Measurements from ENCODE around the gene SUPT16H.

Gene SUPT16H

DNA sequence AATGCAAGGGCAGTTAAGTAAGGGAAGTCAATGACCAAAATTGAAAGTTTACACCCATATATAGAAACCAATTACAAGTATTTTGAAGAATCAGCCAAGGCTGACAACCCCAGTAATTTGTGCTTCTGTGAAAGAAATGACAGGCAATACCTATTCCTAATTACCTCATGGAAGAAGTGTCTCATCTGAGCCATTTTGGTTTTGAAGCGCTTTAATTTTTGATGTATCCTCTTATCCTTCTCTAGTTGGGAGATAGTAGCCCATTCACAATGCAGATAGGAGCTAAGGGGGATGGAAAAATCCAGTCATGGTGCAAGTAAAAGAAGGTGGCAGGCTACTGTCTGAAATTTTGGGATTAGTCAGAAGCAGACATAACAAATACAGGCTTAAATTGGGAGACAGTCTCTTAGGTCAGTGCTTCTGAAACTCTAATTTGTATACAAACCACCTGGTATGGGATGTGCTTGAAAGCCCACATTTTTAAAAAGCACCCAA is 30.4 kb upstream of the SUPT16H start:
- DNase-seq (ENCODE audit: low read depth, low spot score): no peak
- H3K4me3 ChIP-seq (ENCODE audit: low read depth, low read length): no peak overlapping the region
- ChIA-PET POLR2A (no interaction called here), CTCF (no interaction called here)
- TF ChIP-seq, protein P1, sequence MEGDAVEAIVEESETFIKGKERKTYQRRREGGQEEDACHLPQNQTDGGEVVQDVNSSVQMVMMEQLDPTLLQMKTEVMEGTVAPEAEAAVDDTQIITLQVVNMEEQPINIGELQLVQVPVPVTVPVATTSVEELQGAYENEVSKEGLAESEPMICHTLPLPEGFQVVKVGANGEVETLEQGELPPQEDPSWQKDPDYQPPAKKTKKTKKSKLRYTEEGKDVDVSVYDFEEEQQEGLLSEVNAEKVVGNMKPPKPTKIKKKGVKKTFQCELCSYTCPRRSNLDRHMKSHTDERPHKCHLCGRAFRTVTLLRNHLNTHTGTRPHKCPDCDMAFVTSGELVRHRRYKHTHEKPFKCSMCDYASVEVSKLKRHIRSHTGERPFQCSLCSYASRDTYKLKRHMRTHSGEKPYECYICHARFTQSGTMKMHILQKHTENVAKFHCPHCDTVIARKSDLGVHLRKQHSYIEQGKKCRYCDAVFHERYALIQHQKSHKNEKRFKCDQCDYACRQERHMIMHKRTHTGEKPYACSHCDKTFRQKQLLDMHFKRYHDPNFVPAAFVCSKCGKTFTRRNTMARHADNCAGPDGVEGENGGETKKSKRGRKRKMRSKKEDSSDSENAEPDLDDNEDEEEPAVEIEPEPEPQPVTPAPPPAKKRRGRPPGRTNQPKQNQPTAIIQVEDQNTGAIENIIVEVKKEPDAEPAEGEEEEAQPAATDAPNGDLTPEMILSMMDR (IDR thresholded peaks at IDR 0.05; ENCODE audit: insufficient read depth, low read length, missing control alignments): no peak

DNA sequence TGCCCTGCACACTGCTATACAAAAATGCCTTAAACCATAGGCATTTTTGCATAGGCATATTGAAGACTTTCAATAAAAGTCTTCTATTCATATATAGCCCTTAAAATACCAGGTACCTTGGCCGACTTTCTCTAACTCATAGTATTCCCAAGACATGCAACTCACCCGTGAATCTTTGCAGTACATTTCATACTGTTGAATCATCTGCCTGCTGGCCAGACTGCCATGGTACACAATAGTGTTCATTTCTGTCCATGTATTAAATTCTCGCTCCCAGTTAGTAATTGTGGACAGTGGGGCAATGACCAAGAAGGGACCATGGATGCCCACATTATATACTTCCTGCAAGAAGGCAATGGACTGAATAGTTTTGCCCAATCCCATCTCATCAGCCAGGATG is 24.3 kb upstream of the SUPT16H start:
- POLR2A ChIA-PET: no interaction called here
- CTCF ChIA-PET: interaction anchor here (1.8 kb wide), 1 partner anchor 15 kb away, joined by 7 read pairs; no protein-coding TSS in a partner anchor

DNA sequence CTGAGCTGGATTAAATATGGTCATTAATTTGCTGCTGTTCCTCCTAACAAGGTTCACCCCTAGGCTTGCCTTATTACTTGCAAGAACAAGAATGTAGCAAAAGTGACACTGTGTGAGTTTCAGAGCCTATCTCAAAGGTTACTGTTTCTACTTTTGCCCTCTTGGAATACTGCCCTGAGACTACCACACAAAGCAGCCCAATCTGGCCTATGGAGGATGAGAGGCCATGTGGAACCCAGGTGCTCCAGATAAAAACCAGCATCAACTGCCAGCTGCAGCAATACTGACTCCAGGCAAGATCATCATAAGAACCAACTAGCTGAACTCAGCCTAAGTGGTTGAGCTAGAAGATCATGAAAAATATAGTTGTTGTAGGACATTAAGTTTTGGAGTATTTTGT is 22.4 kb upstream of the SUPT16H start:
- no peak overlapping the region for H3K4me3 ChIP-seq (ENCODE audit: low read depth, low read length)
- ChIA-PET POLR2A (no interaction called here), CTCF (interaction anchor here (1.5 kb wide), 1 partner anchor 392 kb away, joined by 3 read pairs; no protein-coding TSS in a partner anchor)
- TF ChIP-seq, protein P1 (IDR thresholded peaks at IDR 0.05; ENCODE audit: insufficient read depth, low read length, missing control alignments): no peak
- DNase-seq (ENCODE audit: low read depth, low spot score): no peak

More for the DNA sequence above, 24.3 kb upstream of the SUPT16H start:
- DNase-seq (ENCODE audit: low read depth, low spot score): no peak
- TF ChIP-seq, protein P1 (IDR thresholded peaks at IDR 0.05; ENCODE audit: insufficient read depth, low read length, missing control alignments): no peak
- H3K4me3 ChIP-seq (ENCODE audit: low read depth, low read length): no peak overlapping the region

DNA sequence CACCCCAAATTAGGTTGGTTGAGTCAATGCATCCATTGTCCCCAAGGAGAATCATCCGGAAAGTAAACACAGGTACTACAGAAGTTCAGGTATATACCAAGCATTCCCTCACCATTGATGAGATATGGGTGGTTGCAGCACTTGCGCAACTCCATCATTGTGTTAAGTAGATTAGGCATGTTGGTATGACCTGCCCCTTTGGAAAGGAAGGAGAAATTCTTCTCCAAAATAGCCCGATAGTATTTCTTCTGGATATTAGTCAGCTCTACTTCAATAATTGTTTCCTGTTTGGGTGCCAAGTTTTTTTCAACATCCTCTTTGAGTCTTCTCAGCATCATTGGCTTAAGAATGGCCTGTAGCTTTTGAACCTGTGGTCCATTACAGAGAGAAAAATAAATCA is 21.3 kb upstream of the SUPT16H start:
- DNase-seq (ENCODE audit: low read depth, low spot score): no peak
- POLR2A ChIA-PET: no interaction called here
- CTCF ChIA-PET: no interaction called here
- TF ChIP-seq, protein P1 (IDR thresholded peaks at IDR 0.05; ENCODE audit: insufficient read depth, low read length, missing control alignments): no peak
- H3K4me3 ChIP-seq (ENCODE audit: low read depth, low read length): no peak overlapping the region

DNA sequence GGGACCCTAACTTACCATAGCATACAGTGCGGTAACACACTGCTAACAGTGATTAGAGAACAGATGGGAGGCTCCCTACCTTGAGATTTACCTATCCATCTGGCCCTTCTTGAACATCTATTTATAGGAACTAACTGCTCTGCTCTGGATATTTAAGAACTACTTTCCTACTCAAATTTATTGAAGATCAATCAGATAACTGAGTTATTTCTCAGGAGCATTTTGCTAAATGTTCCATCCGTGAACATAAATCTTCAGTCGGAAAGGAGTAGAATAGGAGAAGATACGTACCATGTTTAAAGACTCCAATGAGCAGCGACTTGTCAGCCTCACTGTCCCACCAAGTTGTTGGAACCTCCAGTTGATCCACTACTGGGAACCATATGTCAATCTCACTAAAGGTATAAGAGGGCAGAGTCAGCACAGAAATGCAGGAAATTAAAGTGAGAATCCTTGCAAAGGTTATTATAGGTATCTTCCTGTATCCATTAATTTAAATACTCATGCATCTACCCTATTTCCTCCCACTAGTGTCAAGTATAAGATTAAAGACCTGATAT is 15.6 kb upstream of the SUPT16H start:
- no peak overlapping the region for H3K4me3 ChIP-seq (ENCODE audit: low read depth, low read length)
- ChIA-PET POLR2A (no interaction called here), CTCF (no interaction called here)
- TF ChIP-seq, protein P1 (IDR thresholded peaks at IDR 0.05; ENCODE audit: insufficient read depth, low read length, missing control alignments): no peak
- no peak for DNase-seq (ENCODE audit: low read depth, low spot score)

DNA sequence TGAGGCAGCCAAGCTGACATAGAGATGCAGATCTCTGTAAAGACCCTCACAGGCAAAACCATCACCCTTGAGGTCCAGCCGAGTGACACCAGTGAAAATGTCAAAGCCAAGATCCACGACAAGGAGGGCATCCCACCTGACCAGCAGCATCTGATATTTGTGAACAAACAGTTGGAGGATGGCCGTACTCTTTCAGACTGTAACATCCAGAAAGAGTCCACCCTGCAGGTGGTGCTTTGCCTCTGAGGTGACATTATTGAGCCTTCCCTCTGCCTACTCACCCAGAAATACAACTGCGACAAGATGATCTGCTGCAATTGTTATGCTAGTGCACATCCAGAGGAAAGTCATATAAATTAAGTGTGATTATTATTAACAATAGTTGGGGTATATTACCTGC is 15.1 kb upstream of the SUPT16H start:
- POLR2A ChIA-PET: no interaction called here
- TF ChIP-seq, protein P1 (IDR thresholded peaks at IDR 0.05; ENCODE audit: insufficient read depth, low read length, missing control alignments): no peak
- DNase-seq (ENCODE audit: low read depth, low spot score): no peak
- H3K4me3 ChIP-seq (ENCODE audit: low read depth, low read length): no peak overlapping the region
- CTCF ChIA-PET: no interaction called here

Measured in AG04449 (cell line).